Midbrain (tissue), 1 donor: Measurements from ENCODE around the gene WFDC1.
A peak's percentile ranks its signal among the peaks of the same experiment; 100 is the strongest.

Experiments
- DNase-seq: peaks from one replicate; lab custom pipeline; 2025; lab: John Stamatoyannopoulos, UW

The WFDC1 gene

DNA sequence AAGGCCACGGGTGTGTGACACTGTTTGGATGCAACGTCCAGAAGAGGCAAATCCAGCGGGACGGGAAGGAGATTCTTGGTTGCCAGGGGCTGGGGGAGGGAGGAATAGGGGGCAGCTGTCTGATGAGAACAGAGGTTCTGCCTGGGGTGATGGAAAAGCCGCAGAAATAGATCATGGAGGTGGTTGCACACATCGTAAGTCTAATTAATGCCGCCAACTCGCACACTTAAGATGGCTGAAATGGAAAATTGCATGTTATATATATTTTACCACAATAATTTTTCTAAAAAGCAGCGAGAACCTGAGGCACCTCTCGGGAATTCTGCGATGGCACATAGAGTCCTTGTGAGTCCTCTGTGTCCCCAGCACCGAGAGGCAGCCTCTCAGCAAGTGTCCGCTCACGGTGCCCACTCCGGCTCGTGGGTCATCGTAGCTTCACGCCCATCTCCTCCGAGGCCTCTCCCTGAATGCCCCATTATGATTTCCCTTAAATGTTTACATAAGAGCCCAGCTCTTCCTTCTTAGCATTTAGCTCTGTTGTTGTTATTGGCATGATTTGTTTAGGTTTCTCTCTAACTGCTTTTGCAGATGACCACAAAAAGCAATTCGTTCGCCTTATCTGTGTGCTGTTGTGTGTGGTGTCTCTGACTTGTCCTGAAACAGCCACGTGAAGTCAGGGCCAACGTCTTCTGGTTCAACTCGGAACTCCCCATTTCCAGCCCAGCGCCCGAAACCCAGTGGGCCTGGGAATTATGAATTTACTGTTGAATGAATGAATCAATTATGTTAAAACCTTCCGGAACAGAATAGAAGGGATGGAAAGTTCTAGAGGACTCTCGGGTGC, 7.7 kb downstream of the WFDC1 start:
- no peak for DNase-seq

- DNase-seq, result peak; percentile 22
Measured at GRCh38 chr16:84303023-84303422, 8.3 kb downstream of the WFDC1 start.

- DNase-seq, result no peak
Measured at GRCh38 chr16:84303516-84303915, 8.8 kb downstream of the WFDC1 start.

GRCh38 chr16:84306564-84306963, 11.9 kb downstream of the WFDC1 start:
- no peak for DNase-seq

- DNase-seq, result no peak
Measured at GRCh38 chr16:84307209-84307954, 12.7 kb downstream of the WFDC1 start.

- peak; percentile 16 for DNase-seq
Measured at GRCh38 chr16:84308120-84308519, 13.4 kb downstream of the WFDC1 start.

- DNase-seq, result no peak
Measured at GRCh38 chr16:84310642-84311041, 16.0 kb downstream of the WFDC1 start.

DNA sequence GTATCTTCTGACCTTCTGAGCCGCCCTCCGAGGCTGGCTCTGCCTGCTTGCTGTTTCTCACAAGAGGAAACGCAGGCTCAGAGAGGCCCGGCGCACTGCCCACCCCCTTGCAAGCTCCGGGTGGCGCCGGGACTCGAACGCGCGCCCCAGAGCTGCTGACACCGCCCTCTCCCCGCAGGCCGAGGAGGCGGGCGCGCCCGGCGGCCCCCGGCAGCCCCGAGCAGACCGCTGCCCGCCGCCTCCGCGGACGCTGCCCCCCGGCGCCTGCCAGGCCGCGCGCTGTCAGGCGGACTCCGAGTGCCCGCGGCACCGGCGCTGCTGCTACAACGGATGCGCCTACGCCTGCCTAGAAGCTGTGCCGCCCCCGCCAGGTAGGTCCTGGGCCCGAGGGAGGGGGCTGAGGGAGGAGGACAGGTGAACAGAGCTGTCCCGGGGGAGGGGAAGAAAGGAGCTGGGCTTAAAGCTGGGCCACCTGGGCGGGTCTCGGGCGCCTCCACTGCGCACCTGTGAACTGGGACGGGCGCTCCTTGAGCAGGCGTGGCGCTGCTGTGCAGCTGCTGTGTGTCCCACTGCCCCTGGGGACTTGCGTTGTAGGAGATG, 18.2 kb downstream of the WFDC1 start:
- no peak for DNase-seq

DNA sequence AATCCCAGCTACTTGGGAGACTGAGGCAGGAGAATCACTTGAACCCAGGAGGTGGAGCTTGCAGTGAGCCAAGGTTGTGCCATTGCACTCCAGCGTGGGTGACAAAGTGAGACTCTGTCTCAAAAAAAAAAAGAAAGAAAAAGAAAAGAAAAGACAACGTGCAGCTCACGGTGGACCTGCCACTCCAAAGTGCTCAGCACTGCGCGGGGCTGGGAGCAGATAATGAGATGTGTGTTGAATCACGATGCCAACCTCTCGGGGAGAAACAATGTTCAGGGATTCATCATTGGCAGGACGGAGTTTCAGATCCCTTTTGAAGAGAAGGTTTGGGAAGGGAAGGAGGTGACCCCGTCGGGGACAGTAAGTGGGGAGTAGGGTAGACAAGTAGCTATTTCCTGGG, 19.2 kb downstream of the WFDC1 start:
- no peak for DNase-seq

GRCh38 chr16:84314373-84314772, 19.7 kb downstream of the WFDC1 start:
- DNase-seq, result no peak

GRCh38 chr16:84314814-84315213, 20.1 kb downstream of the WFDC1 start:
- DNase-seq, result no peak

DNA sequence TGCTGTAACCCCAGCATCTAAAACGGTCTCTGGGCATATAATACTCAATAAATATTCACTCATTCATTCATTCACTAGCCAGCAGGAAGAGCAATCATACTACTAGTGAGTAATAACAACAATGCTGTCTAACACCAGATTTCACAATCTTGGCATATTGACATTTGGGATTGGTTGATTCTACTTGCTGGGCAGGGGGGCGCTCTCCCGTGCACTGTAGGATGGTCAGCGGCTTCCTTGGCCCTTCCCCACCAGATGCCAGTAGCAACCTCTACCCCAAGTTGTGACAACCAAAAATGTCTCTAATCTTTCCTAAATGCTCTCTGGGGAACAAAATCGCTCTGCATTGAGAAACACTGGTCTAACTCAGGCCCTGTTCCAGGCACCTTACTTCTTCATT, 20.7 kb downstream of the WFDC1 start:
- no peak for DNase-seq

GRCh38 chr16:84318091-84318975, 23.7 kb downstream of the WFDC1 start:
- no peak for DNase-seq

GRCh38 chr16:84319146-84319760, 24.6 kb downstream of the WFDC1 start:
- DNase-seq, result no peak

DNA sequence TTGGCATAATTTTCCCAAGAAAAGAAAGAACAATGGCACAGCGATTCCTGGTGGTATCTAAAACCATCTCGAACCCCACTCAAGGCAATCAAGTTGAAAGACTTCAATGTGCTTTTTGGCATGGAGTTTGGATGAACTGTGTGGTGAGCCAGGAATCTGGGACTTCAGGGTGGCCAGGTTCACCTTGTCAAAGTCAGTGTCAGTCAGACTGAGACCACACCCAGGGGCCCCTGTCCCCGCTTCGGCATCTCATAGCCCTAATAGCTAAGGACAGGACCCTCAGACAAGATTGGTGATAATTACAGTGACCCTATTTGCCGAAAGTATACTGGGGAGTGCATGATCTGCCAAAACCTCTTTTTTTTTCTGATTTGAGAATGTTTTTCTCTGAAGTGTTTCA, 25.8 kb downstream of the WFDC1 start:
- DNase-seq, result no peak

DNA sequence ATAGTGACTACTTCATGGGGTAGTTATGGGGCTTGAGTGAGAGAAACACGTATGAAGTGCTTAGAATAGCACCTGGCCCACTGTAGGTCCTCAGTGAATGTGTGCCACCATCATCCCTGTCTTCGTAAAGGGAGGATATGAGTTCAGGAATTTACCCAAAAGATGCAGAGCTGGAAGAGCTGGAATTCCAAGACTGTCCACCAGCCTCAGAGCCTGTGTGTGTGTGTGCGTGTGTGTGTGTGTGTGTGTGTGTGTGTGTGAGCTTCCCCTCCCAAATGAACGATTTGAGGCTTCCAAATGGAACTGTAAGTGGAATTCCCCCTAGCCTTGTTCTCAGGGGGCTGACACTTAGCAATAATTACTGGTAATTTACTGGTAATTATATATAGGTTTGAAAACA, 27.3 kb downstream of the WFDC1 start:
- DNase-seq, result no peak

DNA sequence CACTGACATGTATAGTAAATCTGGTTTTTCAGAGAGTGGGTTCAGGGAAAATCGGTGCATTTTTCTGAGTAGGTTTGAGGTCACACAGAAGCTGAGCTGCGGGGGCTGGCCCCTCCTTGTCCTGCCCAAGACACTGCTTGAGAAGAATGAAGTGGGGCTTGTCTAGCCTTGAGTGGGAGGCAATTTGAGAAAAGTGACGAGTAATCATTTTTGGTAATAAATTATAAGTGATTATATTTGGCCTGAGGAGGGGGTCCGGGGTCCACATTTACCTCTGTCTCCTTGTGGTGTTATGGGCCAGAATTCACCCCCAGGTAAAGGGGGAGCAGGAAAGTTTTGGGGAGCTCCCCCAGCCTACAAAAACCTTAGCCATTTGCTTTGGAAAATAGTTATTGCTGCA, 28.1 kb downstream of the WFDC1 start:
- DNase-seq, result no peak

DNA sequence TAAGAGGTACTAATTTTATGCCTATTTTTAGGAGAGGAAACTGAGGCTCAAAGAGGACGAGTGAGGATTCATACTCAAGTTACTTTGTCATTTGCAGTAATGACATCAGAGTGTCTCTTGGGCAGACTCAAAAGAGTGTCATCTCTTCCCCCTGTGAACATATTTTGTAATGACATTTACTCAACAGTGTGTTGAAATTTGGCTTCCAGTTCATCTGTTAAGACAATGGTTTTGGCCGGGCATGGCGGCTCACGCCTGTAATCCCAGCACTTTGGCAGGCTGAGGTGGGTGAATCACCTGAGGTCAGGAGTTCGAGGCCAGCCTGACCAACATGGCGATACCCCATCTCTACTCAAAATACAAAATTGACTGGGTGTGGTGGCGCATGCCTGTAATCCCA, 28.9 kb downstream of the WFDC1 start:
- DNase-seq, result no peak

GRCh38 chr16:84324434-84325262, 30.0 kb downstream of the WFDC1 start:
- DNase-seq, result no peak

DNA sequence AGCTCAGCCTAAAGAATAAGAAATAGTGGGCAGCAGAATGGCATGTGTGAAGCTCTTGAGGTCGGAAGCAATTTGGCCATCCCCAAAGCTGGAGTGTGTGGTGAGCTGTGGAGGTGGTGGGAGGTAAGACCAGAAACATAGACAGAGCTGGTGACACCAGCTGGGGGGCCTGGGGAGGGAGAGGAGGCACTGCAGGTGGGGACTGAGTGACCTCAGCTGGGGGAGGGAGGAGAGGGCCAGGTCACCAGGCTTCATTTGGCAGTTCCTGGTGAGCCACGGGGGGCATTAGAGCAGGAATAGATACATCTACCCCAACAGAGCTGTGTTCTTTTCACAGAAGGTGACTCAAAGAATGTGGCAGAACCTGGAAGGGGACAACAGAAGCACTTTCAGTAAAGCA, 31.9 kb downstream of the WFDC1 start:
- no peak for DNase-seq
